Measurements from ENCODE around the gene SIK2.
A peak's percentile ranks its signal among the peaks of the same experiment; 100 is the strongest.

Gene SIK2

DNA sequence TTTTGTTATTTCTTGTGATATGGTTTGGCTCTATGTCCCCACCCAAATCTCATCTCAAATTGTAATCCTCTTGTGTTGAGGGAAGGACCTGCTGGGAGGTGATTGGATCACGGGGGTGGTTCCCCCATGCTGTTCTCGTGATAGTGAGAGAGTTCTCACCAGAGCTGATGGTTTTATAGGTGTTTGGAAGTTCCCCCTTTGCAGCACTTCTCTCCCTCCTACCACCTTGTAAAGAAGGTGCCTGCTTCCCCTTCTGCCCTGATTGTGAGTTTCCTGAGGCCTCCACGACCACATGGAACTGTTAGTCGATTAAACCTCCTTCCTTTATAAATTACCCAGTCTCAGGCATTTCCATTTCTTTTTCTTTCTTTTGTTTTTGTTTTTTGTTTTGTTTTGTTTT lies 24.4 kb upstream of the SIK2 start:
- ChIA-PET CTCF (interaction anchor here (0.7 kb wide), 1 partner anchor 34 kb away, joined by 3 read pairs; no protein-coding TSS in a partner anchor), POLR2A (ENCODE audit: low non-redundant PET) (no interaction called here)
- H3K27ac ChIP-seq: no peak overlapping the region
- DNase-seq (ENCODE audit: low spot score): no peak
- TF ChIP-seq, protein P1, sequence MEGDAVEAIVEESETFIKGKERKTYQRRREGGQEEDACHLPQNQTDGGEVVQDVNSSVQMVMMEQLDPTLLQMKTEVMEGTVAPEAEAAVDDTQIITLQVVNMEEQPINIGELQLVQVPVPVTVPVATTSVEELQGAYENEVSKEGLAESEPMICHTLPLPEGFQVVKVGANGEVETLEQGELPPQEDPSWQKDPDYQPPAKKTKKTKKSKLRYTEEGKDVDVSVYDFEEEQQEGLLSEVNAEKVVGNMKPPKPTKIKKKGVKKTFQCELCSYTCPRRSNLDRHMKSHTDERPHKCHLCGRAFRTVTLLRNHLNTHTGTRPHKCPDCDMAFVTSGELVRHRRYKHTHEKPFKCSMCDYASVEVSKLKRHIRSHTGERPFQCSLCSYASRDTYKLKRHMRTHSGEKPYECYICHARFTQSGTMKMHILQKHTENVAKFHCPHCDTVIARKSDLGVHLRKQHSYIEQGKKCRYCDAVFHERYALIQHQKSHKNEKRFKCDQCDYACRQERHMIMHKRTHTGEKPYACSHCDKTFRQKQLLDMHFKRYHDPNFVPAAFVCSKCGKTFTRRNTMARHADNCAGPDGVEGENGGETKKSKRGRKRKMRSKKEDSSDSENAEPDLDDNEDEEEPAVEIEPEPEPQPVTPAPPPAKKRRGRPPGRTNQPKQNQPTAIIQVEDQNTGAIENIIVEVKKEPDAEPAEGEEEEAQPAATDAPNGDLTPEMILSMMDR (conservative IDR thresholded peaks at IDR 0.05; ENCODE audit: low read depth): no peak

DNA sequence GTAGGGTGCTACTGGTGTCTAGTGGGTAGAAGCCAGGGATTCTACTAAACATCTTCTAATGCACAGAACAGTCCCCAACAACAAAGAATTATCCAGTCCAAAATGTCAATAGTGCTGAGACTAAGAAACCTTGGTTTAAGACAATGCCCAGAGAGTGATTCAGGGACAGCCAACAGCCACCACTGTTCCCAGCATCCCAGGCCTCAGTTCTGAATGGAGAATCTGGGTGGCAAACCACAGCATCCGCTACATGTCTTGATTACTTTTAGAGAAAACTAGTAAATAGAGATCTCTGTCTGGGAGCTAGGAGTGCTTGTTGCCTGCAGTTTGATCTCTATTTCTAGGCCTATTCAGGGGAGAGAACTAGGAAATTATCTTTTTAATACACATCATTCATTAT lies 20.9 kb upstream of the SIK2 start:
- ChIA-PET CTCF (interaction anchor here (0.9 kb wide), 1 partner anchor 260 kb away, joined by 3 read pairs; no protein-coding TSS in a partner anchor), POLR2A (ENCODE audit: low non-redundant PET) (no interaction called here)
- TF ChIP-seq, protein P1 (conservative IDR thresholded peaks at IDR 0.05; ENCODE audit: low read depth): no peak
- no peak for DNase-seq (ENCODE audit: low spot score)
- no peak overlapping the region for H3K27ac ChIP-seq

- CTCF ChIA-PET: interaction anchor here (0.6 to 0.9 kb wide), 2 partner anchors 17 to 259 kb away, joined by 3 read pairs; no protein-coding TSS in a partner anchor
- TF ChIP-seq, protein P1 (conservative IDR thresholded peaks at IDR 0.05; ENCODE audit: low read depth): no peak
- no peak overlapping the region for H3K27ac ChIP-seq
- no peak for DNase-seq (ENCODE audit: low spot score)
- POLR2A ChIA-PET (ENCODE audit: low non-redundant PET): interaction anchor here (0.6 kb wide), 1 partner anchor 260 kb away, joined by 3 read pairs; no protein-coding TSS in a partner anchor
Measured at GRCh38 chr11:111582163-111582562, 20.1 kb upstream of the SIK2 start.

GRCh38 chr11:111582881-111583280 lies 19.4 kb upstream of the SIK2 start:
- H3K27ac ChIP-seq: no peak overlapping the region
- TF ChIP-seq, protein P1 (conservative IDR thresholded peaks at IDR 0.05; ENCODE audit: low read depth): no peak
- ChIA-PET CTCF (no interaction called here), POLR2A (ENCODE audit: low non-redundant PET) (no interaction called here)
- no peak for DNase-seq (ENCODE audit: low spot score)

DNA sequence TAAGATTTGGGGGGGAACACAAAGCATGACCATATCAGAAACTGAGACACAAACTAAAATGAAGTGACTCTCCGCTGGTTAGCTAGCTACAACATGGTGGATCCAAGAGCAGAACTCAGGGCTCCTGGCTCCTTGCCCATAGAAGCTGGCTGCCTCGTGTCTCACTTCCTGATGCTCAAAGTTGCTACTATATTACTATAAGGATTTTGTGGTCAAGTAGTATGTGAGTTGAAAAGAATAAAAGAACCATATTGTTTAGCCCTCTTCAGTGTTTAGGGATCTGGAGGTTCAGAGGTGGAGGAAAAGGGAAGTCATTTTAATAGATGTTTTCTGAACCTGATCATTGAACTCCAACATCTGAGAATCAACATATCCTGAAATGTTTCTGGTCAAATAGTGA lies 16.9 kb upstream of the SIK2 start:
- POLR2A ChIA-PET (ENCODE audit: low non-redundant PET): no interaction called here
- no peak for DNase-seq (ENCODE audit: low spot score)
- CTCF ChIA-PET: interaction anchor here (1.3 kb wide), 1 partner anchor 91 kb away, joined by 5 read pairs; no protein-coding TSS in a partner anchor

DNA sequence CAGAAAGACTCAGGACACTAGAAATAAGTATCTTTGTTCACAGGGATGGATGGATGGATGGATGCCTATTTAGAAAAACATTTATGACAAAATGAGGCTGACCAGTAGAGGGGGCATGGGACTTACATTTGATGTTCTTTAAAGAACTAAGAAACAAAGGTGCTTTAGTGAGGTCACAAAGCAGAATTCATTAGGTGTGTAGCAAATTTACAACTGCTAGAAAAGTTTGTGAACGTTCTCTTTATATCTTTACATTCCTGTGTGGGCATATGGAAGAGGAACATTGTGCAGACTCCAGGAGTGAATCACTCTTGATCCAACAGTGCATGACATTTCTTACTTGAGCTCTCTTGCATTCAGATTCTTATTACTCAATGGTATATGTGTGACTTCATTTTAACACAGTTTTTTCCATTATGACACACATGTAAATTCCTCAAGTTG lies 15.8 kb upstream of the SIK2 start:
- TF ChIP-seq, protein P1 (conservative IDR thresholded peaks at IDR 0.05; ENCODE audit: low read depth): peak; percentile 74
- peak; percentile 45 for DNase-seq (ENCODE audit: low spot score)
- H3K27ac ChIP-seq: no peak overlapping the region
- CTCF ChIA-PET: interaction anchor here (0.6 to 1.9 kb wide), 8 partner anchors 11 to 264 kb away, joined by 3 to 19 read pairs (median 4); no protein-coding TSS in a partner anchor
- POLR2A ChIA-PET (ENCODE audit: low non-redundant PET): no interaction called here

More for the DNA sequence above, 16.9 kb upstream of the SIK2 start:
- H3K27ac ChIP-seq: no peak overlapping the region
- TF ChIP-seq, protein P1 (conservative IDR thresholded peaks at IDR 0.05; ENCODE audit: low read depth): no peak
